ENCODE results near the gene LBR. TPM values are rescaled to one million over a fixed set of nuclear protein-coding genes. Genes with fewer than 3 reads are reported as not detected.

Gene LBR
- total RNA-seq, 2 donors from 2014 or later: 39.1 to 51.7 TPM

DNA sequence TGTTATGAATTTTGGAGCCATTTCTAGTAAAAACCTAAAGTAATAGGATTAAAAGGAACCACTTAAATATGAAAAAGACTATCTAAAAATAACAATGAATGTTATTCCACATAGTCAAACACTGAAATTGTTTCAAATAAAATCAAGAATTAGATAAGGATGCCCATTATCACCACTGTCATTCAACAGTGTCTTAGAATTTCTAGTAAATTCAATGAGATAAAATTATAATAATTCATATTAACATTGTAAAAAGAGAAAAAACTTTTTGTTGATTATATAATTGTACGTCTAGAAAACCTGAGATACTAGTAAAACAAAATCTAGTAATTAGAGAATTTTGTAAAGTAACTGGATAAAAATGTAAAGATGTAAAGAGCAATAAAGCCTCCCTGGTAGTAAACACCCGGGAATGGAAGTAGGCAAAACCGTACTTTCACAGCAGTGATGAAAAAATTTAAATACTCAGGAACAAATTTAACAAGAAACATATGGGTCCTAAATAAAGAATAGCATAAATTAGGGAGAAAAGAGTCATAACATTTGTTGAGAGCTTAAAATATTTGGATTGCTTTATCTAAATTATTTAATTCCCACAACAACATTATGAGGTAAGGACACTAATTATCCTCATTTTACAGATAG is 56.4 kb downstream of the LBR start:
- H3K27me3 ChIP-seq (replicated peaks; ENCODE audit: insufficient read depth): no peaks in the 10 kb centered on the region
- H3K27ac ChIP-seq: no peak overlapping the region
- no peak for ATAC-seq (ENCODE audit: insufficient number of reproducible peaks, low FRiP score, low read depth)
- no peaks in the 10 kb centered on the region for H3K36me3 ChIP-seq
- no peak for DNase-seq (ENCODE audit: low spot score)
- TF ChIP-seq, protein P1, sequence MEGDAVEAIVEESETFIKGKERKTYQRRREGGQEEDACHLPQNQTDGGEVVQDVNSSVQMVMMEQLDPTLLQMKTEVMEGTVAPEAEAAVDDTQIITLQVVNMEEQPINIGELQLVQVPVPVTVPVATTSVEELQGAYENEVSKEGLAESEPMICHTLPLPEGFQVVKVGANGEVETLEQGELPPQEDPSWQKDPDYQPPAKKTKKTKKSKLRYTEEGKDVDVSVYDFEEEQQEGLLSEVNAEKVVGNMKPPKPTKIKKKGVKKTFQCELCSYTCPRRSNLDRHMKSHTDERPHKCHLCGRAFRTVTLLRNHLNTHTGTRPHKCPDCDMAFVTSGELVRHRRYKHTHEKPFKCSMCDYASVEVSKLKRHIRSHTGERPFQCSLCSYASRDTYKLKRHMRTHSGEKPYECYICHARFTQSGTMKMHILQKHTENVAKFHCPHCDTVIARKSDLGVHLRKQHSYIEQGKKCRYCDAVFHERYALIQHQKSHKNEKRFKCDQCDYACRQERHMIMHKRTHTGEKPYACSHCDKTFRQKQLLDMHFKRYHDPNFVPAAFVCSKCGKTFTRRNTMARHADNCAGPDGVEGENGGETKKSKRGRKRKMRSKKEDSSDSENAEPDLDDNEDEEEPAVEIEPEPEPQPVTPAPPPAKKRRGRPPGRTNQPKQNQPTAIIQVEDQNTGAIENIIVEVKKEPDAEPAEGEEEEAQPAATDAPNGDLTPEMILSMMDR (IDR thresholded peaks at IDR 0.05): no peak
- H3K4me1 ChIP-seq (ENCODE audit: control insufficient read depth in 1 of 2, low read depth in 2 of 2): no peaks in the 10 kb centered on the region
- no peak overlapping the region for H3K4me3 ChIP-seq
- no peaks in the 10 kb centered on the region for H3K9me3 ChIP-seq

DNA sequence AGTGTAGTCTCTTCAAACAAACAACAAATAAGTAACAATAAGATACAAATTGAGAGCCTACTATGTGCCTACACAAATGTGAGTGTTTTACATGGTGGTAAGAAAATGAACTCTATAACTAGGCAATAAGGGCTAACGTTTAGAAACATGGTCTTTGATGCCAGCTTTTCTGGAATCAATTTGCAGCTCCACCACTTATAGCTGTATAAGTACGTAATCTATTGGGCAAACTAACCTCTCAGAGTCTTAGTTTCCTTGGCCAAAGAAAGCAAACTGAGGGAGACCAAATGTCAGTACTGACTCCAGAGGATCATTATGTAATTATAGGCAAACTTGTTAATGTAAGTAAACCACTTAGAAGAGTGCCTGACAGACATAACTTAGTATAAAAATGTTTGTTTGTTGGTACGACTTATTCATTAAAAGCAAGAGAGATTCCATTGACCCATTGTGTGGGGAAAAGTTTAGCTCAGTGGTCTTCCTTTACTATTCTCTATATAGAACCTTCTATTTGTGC is 59.7 kb downstream of the LBR start:
- DNase-seq (ENCODE audit: low spot score) (no peak), ATAC-seq (ENCODE audit: insufficient number of reproducible peaks, low FRiP score, low read depth) (no peak)
- H3K36me3 ChIP-seq: no peaks in the 10 kb centered on the region
- H3K4me1 ChIP-seq (ENCODE audit: control insufficient read depth in 1 of 2, low read depth in 2 of 2): no peaks in the 10 kb centered on the region
- no peaks in the 10 kb centered on the region for H3K9me3 ChIP-seq
- TF ChIP-seq, protein P1 (IDR thresholded peaks at IDR 0.05): no peak
- H3K27me3 ChIP-seq (replicated peaks; ENCODE audit: insufficient read depth): no peaks in the 10 kb centered on the region
- H3K27ac ChIP-seq: no peak overlapping the region
- H3K4me3 ChIP-seq: no peak overlapping the region

DNA sequence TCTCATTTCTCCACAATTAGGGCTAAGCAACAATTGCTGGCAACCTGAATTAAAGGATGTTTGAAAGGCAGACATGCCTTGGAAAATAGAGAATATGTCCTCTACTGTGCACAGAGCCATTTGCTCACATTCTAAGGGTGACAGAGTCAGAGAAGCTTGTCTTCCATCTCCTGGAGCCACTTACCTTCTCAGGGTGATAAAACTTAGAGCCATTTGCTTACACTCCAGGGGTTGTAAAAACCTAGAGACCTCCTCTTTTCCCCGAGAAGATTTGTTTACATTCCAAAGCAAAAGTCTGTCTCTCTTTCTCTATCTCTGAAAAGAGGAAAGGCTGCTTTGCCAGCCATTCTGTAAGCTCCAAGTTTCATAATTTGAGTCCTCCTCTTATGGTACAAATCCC is 61.3 kb downstream of the LBR start:
- TF ChIP-seq, protein P1 (IDR thresholded peaks at IDR 0.05): no peak
- Histone ChIP-seq H3K4me1 (ENCODE audit: control insufficient read depth in 1 of 2, low read depth in 2 of 2) (no peaks in the 10 kb centered on the region), H3K36me3 (no peaks in the 10 kb centered on the region), H3K4me3 (no peak overlapping the region), H3K9me3 (no peaks in the 10 kb centered on the region), H3K27ac (no peak overlapping the region), H3K27me3 (replicated peaks; ENCODE audit: insufficient read depth) (no peaks in the 10 kb centered on the region)
- DNase-seq (ENCODE audit: low spot score): no peak
- no peak for ATAC-seq (ENCODE audit: insufficient number of reproducible peaks, low FRiP score, low read depth)

DNA sequence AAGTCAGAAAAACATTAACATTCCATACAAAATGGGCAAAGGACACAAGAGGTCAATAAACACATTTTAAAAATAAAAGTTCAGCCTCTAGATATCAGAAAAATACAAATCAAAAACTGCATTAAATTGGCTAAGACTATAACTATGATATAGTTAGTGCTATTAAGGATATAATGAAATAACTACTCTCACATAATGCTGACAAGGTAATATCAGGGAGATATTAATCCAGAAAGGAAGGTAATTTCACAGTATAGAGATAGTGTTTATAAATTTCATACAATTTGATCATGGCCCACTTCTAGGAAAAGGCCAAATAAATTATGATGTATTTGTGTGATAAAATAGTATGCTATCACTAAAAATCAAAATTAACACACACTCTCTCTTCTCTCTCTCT is 61.8 kb downstream of the LBR start:
- DNase-seq (ENCODE audit: low spot score): no peak
- no peak for ATAC-seq (ENCODE audit: insufficient number of reproducible peaks, low FRiP score, low read depth)
- H3K4me1 ChIP-seq (ENCODE audit: control insufficient read depth in 1 of 2, low read depth in 2 of 2): no peaks in the 10 kb centered on the region
- TF ChIP-seq, protein P1 (IDR thresholded peaks at IDR 0.05): no peak
- H3K4me3 ChIP-seq: no peak overlapping the region
- no peaks in the 10 kb centered on the region for H3K36me3 ChIP-seq
- H3K9me3 ChIP-seq: no peaks in the 10 kb centered on the region
- no peaks in the 10 kb centered on the region for H3K27me3 ChIP-seq (replicated peaks; ENCODE audit: insufficient read depth)
- H3K27ac ChIP-seq: no peak overlapping the region

DNA sequence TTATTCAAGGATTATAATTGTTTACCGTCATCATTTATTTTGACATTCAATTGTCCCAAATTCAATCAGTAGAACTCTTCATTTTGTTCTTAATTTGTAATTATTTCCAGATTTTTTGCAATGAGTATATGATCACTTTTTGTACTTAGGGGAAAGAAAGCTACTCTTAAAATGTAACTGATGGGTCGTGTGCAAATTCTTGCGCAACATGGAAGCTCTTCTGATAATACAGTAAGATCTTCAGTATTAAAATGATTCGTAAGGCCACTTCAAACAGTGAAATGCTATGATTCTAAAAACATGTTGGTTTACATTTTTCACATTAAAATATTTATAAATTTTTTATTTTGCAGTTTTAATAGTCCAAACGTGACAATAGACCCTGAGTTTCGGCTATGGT is 63.4 kb downstream of the LBR start:
- Histone ChIP-seq H3K4me3 (no peak overlapping the region), H3K9me3 (no peaks in the 10 kb centered on the region), H3K36me3 (no peaks in the 10 kb centered on the region), H3K27ac (no peak overlapping the region), H3K4me1 (ENCODE audit: control insufficient read depth in 1 of 2, low read depth in 2 of 2) (no peaks in the 10 kb centered on the region), H3K27me3 (replicated peaks; ENCODE audit: insufficient read depth) (no peaks in the 10 kb centered on the region)
- ATAC-seq (ENCODE audit: insufficient number of reproducible peaks, low FRiP score, low read depth) (no peak), DNase-seq (ENCODE audit: low spot score) (no peak)
- TF ChIP-seq, protein P1 (IDR thresholded peaks at IDR 0.05): no peak

Measured in thoracic aorta (tissue), 2 donors.